AG09309 (cell line): ENCODE measurements around the gene CPA5.

Experiments
- DNase-seq: peaks from one replicate; pipeline ENCODE4 v3.0.0-alpha.2; 2010; ENCODE audit warnings: low read depth
- H3K4me3 ChIP-seq: 2 replicates; pipeline ENCODE4 v1.5.1; 2011; ENCODE audit warnings: mild to moderate bottlenecking, low read depth, low read length, moderate library complexity; ENCODE audit not compliant: control insufficient read depth
- TF ChIP-seq, protein P1 (sequence below): IDR thresholded peaks from 2 replicates; pipeline ENCODE4 v1.5.1; 2011; ENCODE audit warnings: mild to moderate bottlenecking, low read depth, low read length, inconsistent platforms; ENCODE audit not compliant: insufficient read depth, control insufficient read depth; ENCODE audit errors: missing control alignments

The CPA5 gene

DNA sequence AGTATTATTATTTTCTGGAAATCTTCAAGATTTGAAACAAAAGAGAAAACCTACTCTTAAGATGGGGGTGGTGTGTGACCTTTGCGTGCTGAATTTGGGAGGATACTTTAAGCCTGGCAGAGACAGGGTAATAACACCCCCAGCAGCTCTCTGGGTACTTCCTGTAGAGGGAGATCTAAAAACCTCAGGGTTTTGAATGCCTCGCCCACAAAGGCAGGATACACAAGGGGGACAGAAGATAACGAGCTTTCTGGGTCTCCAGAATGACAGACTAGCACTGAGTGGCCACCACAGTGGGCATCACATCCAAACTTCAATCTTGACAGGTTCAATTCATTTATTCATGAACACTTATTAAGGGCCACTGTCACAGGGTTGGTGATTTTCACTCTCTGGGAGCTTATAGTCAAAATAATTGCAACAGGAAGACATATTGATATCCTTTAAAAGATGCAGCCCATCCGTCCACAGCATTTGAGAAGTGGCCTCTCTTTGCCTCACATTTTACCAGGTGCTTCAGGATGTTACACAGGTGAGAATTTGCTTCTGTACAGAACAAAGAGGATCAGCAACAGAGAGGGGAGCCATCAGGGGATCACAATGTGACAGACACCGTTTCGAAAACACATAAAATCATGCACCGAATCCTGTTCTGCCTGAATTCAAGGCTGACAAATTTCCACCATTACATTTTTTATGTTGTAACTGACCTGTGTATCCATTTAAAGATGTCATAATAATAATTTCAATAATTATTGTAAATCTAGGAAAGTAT lies 50.0 kb downstream of the CPA5 start:
- TF ChIP-seq, protein P1, sequence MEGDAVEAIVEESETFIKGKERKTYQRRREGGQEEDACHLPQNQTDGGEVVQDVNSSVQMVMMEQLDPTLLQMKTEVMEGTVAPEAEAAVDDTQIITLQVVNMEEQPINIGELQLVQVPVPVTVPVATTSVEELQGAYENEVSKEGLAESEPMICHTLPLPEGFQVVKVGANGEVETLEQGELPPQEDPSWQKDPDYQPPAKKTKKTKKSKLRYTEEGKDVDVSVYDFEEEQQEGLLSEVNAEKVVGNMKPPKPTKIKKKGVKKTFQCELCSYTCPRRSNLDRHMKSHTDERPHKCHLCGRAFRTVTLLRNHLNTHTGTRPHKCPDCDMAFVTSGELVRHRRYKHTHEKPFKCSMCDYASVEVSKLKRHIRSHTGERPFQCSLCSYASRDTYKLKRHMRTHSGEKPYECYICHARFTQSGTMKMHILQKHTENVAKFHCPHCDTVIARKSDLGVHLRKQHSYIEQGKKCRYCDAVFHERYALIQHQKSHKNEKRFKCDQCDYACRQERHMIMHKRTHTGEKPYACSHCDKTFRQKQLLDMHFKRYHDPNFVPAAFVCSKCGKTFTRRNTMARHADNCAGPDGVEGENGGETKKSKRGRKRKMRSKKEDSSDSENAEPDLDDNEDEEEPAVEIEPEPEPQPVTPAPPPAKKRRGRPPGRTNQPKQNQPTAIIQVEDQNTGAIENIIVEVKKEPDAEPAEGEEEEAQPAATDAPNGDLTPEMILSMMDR, result no peak
- DNase-seq, result no peak

DNA sequence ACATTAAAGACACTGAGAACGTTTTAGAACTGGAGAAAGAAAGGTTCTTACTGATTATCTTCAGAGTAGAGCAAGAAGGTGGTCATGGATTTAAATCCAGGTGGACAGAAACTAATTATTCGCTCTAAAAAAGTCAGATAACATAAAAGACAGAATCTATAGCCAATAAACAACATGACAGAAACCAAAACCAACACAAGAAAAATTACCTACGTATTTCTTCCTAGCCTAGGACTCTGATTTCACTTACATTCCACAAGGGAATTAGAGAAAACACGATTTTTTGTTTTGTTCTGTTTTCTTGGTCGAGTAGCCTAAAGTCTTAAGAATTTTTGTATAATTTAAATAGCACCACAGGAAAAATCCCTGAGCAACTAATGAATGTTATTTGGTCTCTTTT lies 50.8 kb downstream of the CPA5 start:
- no peak overlapping the region for H3K4me3 ChIP-seq
- TF ChIP-seq, protein P1, result no peak
- DNase-seq, result no peak

More for the DNA sequence above, 50.0 kb downstream of the CPA5 start:
- no peak overlapping the region for H3K4me3 ChIP-seq

DNA sequence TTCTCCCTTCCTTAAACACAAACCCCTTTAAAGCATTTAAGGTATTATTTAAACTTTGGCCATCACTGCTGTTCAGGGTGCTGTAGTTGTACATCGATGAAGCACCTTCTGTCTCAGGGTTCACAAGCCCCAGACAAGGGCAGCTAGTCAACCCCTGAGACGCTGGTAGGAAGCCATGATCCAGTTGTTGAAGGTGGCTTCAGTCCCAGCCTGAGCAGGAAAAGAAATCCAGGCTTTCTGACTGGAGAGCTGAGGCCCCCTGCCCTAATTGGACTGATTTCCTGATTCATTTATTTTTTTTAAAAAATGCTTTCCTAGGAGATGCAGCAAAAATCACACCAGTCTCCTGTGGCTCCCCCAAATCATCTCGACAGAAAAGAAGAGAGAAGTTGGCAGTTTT lies 51.5 kb downstream of the CPA5 start:
- H3K4me3 ChIP-seq, result no peak overlapping the region
- TF ChIP-seq, protein P1, result no peak
- no peak for DNase-seq

DNA sequence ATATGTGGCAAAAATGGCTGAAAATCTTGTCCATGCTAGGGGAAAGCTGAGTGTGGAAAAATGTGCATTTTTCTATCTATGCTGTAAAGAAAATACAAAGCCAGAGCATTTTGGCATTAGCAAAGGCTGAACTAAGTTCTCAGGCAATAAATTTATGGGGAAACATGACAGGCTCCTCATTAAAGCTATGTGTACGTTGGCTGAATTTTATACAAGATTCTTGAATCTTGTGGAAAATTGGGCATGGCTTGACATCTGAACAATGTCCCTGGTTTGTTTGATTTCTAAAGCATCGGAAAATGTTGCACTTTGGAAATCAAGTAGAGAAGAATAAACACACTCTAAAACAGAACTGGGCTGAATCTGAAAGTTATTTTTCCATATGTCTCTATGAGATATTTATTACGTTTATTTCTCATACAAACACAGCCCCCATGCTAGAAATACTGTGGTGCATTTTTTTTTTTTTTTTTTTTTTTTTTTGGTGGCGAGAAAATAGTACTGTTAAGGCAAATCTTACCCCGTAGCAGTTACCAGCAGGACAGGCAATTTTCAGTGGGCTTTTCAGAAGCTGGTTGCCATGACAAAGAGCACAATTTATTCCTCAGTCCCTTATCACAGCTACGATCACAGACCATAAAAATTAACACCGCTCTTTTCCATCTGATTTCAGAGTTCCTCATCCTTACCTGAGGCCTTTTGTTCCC lies 52.6 kb downstream of the CPA5 start:
- TF ChIP-seq, protein P1, result no peak
- no peak overlapping the region for H3K4me3 ChIP-seq
- DNase-seq, result no peak

DNA sequence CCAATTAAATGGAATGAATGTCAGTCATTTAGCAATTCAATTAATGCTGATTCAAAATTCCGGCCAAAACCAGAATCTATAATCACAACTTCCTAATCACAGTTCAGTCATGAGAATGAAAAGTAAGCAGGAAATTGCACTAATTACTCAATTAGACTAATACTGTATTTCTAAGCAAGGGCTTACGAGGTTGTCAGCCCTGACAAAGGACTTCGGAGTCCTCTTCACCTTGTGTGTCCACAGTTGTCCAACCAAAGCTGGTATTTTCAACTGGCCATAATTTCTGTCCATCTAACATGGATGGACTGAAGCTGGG lies 53.1 kb downstream of the CPA5 start:
- TF ChIP-seq, protein P1, result no peak
- no peak overlapping the region for H3K4me3 ChIP-seq
- no peak for DNase-seq

DNA sequence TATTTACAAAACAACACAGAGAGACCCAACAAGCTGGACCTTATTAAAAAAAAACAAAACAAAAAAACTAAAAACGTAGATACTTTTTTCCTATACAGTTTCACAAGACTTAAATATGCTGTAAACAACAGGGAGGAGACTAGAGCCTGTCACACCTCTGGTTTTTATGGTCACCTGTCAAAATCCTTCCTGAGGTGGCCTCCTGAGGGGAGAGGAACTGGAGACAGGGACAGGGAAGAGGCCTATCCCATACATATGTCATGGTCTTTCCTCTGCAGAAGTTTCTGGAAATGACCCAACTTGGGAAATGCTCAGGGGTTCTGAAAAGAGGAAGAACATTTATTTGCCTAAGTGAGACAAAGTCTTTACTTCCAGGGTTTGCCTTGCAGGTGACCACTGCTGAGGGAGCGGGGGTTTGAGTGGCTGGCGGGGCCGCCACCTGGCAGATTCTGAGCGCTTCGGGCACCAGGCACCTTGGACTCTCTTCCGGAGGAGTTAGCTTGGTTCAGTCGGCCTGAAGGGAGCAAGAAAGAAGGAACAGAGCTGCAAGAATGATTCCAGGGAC lies 54.0 kb downstream of the CPA5 start:
- DNase-seq, result no peak
- TF ChIP-seq, protein P1, result no peak
- H3K4me3 ChIP-seq, result no peak overlapping the region
